Pulmonary artery endothelial cell (primary cell): ENCODE data around the gene KCNG2. TPM values are rescaled to one million over a fixed set of nuclear protein-coding genes. Genes with fewer than 3 reads are reported as not detected.

Experiments used
- total RNA-seq: library from RNA; depleted of rRNA; stranded (reverse); fragments of >200 nt; gene quantifications from 2 replicates; pipeline ENCODE4 v1.2.3, GENCODE V29; 2014

The KCNG2 gene
- total RNA-seq, 1 donor from 2014 or later: not detected

Other genes with a start within 250 kb of the KCNG2 start
- gene CTDP1, start 118.1 kb upstream of the KCNG2 start, total RNA-seq: 36.1 and 37.1 TPM in 2 replicates
- gene SLC66A2, start 153.7 kb downstream of the KCNG2 start, total RNA-seq: 47.2 and 47.6 TPM in 2 replicates
- 1.4 and 1.7 TPM in 2 replicates for gene HSBP1L1, start 166.7 kb downstream of the KCNG2 start, total RNA-seq
- 71.2 and 86.4 TPM in 2 replicates for gene TXNL4A, start 190.6 kb downstream of the KCNG2 start, total RNA-seq
- gene RBFA, start 236.5 kb downstream of the KCNG2 start, total RNA-seq: 34.9 and 48.2 TPM in 2 replicates